Stimulated activated CD8-positive, alpha-beta memory T cell treated with anti-CD3 and anti-CD28 coated beads, Interleukin-15, amount 100 ng/mL, for 1 hour (primary cell): ENCODE results near the gene FOXC2.
A peak's percentile ranks its signal among the peaks of the same experiment; 100 is the strongest.

Experiments
- DNase-seq: peaks from one replicate; pipeline ENCODE4 v3.0.0-alpha.2; 2020; ENCODE audit warnings: low read depth

FOXC2 gene

DNA sequence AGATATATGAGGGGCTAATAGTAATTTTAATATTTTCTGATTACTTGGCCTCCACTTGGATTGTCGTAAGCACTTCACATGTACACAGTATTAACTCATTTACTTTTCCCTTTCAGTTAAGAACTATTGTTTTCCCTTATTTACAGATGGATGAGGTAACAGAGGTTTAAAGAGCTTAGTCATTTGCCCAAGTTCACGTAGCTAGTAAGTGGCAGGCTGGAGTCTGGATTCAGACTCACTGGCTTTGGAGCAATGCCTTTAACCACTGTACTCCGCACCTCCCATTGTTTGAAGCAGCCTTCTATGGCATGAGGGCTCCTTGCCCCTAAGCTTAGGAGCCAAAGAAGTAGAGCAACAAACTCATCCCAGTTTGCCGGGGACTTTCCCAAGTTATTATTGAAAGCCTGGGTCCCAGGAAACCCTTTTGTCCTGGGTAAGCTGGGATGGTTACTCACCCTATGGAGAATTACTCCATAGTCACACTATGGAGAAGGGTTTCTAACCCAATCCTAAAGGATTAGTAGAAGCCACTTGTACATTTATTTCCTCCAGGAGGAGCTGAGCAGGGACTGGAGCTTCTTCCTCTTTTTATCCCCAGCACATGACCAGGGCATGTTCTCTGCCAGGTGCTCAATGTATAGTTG is 24.0 kb downstream of the FOXC2 start:
- no peak for DNase-seq

- DNase-seq = no peak
Observed at GRCh38 chr16:86591270-86591669, 24.6 kb downstream of the FOXC2 start.

DNA sequence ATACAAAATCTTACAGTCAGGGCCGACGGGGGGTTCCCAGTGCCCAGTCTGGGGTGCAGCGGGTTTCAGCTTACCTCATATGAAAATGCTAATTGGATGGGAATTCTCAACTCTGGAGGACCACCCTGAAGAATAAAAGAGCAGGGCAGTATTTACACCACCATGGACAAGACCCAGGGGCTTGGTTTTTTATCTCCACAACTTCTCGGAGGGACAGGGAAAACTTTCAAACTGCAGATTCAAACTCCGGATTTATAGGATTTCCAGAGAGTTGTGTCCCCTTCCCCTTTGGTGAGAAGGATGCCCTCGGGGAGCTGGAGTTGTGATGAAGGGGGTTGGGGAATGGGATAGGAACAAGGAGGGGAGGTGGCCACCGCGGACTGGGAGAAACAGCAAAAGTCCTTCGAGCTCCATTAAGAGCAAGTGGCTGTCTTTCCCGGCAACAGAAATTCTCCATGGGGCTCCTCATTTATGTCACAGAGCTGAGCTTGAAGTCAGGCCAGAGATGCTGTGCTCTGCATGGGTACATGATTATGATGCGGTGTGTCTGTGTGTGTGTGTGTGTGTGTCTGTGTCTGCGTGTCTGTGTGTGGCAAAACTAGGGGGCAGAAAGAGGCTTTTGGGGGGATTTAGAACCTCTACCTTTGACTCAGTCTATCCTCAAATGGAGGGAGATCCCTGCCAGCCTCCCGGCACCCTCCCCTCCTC is 27.4 kb downstream of the FOXC2 start:
- DNase-seq = no peak

DNA sequence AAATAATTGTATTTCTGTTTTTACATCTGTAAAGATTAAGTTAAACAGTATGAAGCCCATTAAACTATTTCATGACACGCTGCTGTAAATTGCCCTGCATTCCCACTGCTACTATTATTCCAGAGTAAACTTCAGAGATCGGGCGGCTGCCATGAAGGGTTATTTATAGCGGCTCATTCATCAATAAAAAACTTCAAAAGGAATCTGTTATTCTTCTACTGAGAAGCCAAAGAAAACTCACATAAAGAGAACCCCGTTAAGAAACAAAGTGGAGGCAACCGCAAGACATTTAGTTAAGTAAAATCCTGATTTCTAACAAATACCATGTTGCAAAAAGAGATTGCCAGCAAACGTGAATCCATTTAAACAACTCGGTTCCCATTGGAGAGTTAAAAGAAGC is 28.1 kb downstream of the FOXC2 start:
- no peak for DNase-seq

GRCh38 chr16:86595983-86596605 is 29.5 kb downstream of the FOXC2 start:
- DNase-seq = no peak

- DNase-seq = no peak
Observed at GRCh38 chr16:86597126-86597879, 30.7 kb downstream of the FOXC2 start.

GRCh38 chr16:86597880-86598606 is 31.4 kb downstream of the FOXC2 start:
- no peak for DNase-seq

DNA sequence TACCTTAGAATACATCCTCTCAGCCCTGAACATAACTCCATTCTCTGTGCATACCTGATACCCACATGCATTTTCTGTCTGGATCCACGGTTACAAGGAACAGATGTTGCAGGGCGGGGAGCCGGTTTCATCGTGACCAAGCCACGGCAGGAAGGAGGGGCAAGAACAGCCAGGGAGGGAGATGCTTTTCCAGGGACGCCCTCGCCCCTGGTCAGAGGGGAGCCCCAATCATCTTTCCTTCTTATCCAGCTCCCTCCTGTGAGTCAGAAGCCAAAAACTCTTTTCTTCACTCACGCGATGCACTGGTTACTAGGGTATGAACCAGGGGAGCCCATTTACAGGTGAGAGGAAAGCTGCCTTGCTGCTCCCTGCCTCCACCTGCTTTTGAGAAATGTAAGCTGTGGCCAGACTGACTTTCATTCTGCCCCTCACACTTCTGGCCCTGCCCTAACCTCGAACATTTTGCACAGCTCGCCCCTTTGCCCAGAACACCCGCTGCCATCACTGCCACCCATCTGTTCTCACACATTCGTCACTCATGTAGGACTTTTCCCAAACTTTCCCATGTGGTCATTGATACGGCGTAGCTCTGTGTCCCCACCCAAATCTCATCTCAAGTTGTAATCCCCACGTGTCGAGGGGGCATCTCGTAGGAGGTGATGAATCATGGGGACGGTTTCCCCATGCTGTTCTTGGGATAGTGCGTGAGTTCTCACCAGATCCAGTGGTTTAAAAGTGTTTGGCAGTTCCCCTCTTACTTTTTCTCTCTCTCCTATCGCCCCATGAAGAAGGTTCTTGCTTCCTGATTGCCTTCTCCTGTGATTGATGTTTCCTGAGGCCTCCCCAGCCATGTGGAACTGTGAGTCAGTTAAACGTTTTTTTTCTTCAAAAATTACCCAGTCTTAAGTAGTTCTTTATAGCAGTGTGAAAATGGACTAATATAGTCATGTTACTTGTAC is 32.3 kb downstream of the FOXC2 start:
- DNase-seq = no peak

DNA sequence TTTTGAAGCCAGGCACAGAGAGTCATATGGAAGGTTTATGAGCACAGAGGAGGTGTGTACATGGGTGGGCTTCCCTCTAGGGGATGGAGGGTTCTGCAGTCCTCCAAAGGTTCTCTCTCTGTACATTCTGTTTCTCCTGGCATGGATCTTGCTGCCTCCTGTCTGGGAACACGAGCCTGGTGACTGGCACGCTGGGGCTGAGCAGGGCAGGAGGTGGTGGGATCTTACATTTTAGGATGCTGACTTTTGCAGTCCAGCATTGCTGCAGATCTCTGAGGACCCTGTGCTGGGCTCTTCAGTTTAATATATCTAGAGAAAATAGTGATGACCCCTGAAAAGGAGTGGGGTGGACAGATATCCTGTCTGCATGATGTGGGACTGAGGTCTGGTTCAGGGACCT is 34.7 kb downstream of the FOXC2 start:
- DNase-seq = no peak

DNA sequence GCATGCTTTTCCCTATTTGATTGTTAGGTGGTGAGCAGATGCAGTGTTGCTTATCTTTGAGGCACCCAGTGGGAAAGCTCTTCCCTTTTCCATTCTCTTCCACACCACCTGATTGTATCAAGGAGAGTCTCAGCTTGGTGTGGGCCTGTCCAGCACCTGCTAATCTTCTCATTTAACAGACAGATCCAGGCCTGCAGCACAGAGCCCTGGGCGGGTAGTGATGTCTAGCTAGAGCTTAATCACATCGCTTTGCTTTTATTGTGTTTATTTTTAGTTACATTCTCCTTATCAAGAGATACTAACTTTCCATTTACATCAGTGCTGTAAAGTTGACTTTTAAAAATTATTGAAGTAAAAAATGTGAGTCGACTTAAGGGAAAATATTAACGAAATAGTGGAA is 35.9 kb downstream of the FOXC2 start:
- no peak for DNase-seq

GRCh38 chr16:86604436-86605193 is 38.0 kb downstream of the FOXC2 start:
- peak; percentile 20 for DNase-seq

DNA sequence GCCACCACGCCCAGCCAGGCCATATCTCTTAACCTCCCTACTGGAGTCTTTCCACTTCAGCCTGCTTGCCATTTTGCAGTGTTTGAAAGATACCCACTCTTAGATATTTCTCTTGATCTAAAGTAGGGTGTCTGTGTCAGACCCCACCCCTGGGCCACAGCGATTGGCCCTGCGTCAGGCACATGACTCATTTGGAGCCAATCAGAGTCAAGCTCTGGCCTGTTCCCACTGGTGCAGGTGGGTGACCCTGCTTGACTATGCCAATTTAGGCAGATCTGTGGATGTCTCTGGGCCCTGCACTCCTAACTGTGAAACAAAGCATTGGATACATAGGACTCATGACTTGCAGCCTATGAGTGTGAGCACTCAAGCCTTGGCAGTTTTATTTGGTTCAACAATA is 39.3 kb downstream of the FOXC2 start:
- DNase-seq = no peak

DNA sequence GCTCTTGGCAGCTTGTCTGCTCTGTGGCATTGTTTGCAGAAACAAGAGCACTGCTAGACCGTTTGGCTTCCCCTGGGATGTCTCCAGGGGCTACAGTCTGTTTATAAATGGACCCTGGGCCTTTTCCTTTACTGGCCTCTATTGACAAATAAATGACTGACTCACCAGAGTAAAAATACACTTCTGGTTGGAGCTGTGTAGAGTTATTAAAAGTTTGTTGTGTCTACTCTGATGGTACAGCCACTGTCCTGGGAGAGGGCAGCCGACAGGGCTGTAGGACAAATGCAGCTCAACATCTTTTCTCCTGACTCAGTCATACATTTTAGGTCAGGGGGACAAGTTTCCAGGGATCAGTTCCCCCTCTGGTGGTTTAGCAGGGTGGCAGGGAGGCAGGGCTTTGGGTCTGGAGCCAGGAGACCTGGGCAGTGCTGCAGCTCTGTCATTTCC is 41.7 kb downstream of the FOXC2 start:
- DNase-seq = no peak

DNA sequence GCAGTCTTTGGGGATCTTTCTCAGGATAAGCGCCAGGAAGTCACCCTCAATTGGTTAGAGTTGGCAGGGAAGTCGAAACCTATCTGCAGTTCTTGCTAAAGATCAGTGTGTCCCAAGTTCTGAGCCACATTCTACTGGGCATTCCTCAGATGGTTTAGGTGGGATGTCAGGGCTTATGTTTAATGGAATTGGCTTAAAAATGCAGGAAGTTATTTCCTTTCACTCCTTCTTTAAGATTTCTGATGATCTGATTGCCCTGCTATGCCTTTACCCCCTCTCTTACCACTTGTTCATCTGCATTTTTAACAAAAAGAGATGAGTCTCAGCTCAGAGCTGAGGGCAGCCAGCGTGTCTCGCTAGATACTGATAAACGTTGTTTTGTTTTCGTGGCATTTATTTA is 42.5 kb downstream of the FOXC2 start:
- DNase-seq = no peak

GRCh38 chr16:86609661-86610060 is 43.0 kb downstream of the FOXC2 start:
- DNase-seq = no peak

DNA sequence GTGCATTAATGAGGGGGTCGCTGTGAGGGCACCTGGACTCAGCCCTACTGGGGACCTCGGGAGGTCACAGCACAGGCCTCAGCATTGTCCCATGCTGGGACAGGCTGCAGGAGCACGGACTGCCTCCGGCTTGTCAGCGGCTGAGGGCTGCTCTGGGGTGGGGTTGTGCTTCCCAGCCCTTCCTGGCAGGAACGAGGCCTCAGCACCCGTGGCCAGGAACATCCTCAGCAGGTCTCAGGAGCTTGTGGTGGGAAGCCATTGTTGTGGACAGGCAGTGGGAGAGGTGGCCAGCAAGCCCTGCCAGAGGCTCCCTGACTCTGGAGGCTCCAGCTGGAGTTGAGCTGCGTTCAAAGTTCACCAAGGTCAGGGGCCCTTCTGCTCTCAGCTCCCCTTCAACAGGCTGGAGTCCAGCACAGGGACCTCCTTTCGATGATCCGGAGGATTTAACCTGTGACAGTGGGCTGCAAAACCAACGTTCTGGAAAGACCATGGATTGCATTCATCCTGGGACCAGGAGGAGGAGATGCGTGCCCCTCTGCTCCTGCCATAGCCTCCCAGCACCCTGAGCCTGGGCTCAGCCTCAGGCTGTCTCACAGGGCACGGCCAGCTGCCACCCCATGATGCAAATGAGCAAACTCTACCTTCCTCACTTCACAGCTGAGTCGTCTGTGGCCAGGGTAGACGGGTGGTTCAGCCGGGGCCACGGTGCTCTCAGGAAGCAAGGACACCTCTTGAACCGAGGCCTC is 44.3 kb downstream of the FOXC2 start:
- DNase-seq = no peak

- DNase-seq = no peak
Observed at GRCh38 chr16:86611525-86611855, 44.9 kb downstream of the FOXC2 start.

GRCh38 chr16:86611941-86612340 is 45.3 kb downstream of the FOXC2 start:
- DNase-seq = no peak

DNA sequence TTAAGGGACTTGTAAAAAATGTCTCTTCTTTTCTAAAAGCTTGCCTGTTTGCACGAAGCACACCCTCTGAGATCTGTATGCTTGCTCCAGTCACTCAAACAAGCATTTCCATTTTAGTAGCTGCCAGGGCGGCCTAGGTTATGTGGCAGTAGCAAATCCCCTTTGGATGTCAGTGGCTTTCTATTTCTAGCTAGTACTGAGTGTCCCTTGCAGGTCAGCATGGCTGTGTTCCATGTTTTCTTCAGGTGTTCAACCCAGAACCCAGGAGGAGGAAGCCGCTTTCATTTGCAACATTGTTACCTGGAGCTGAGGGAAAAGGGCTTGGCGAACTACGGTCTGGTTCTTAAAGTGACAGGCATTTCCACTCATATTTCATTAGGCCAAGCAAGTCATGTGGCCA is 48.1 kb downstream of the FOXC2 start:
- DNase-seq = no peak

DNA sequence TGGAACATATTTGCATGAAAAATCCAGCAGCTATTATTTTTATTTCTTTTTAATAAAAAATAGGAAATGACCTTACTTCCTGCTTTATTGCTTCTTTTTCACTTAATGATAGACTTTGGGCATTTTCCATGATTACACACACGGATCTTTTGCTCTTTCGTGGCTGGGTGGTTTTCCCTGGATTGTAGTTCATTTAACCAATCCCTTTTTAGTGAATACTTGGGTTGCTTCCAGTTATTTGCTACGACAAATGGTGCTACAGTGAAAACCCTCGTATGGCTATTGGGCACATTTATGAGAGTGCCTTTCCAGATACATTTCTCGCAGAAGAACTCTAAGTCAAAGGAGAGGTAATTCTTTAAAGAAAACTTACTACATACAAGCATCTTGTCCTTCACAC is 50.3 kb downstream of the FOXC2 start:
- no peak for DNase-seq
